Lower lobe of right lung (tissue), 2 donors: ENCODE measurements around the gene SRSF11. TPM values are rescaled to one million over a fixed set of nuclear protein-coding genes. Genes with fewer than 3 reads are reported as not detected.
"Not testable (repeated sequence)": the region's sequence is repeated elsewhere in the genome, so short reads cannot be mapped to it uniquely, and the experiment has no call there.

Source experiments
- ATAC-seq, 2 donors: fragments of 200-7000 bp; cut with Tn5 transposase; one replicate each; pipeline ENCODE4 v1.9.1; 2020 to 2022; ENCODE audit warnings: mild to moderate bottlenecking in 2 of 2, moderate library complexity in 2 of 2
- DNase-seq: peaks from one replicate; pipeline ENCODE4 v3.0.0-alpha.2; 2020
- H3K27ac ChIP-seq: fragments of 200-600 bp; one replicate; pipeline ENCODE4 v1.8.0; 2022
- H3K27me3 ChIP-seq: fragments of 200-600 bp; one replicate; pipeline ENCODE4 v1.8.0; 2022; ENCODE audit warnings: low read depth
- H3K36me3 ChIP-seq: fragments of 200-600 bp; one replicate; pipeline ENCODE4 v1.8.0; 2022; ENCODE audit warnings: mild to moderate bottlenecking
- H3K4me1 ChIP-seq: fragments of 200-600 bp; one replicate; pipeline ENCODE4 v1.8.0; 2022
- H3K4me3 ChIP-seq: fragments of 200-600 bp; one replicate; pipeline ENCODE4 v1.8.0; 2022; ENCODE audit warnings: mild to moderate bottlenecking
- H3K9me3 ChIP-seq: fragments of 200-600 bp; one replicate; pipeline ENCODE4 v1.8.0; 2022
- intact Hi-C: fragments of 100-400 bp; cut with DNase I; formaldehyde crosslinking; loops from one replicate; pipeline ENCODE4 v1.11.0; 2022
- long read RNA-seq: library from polyadenylated mRNA; unstranded; transcript quantifications from one replicate; pipeline ENCODE4 v2.0.0, GENCODE V29; 2021
- total RNA-seq: library from RNA; stranded (reverse); fragmentation: NEBNext Ultra II Directional; extraction: Animal tissue kit (Norgen Biotek cat#: 25700); gene quantifications from one replicate; pipeline ENCODE4 v1.2.1, GENCODE V29; 2021
- TF ChIP-seq, protein P1 (sequence below): fragments of 200-600 bp; IDR thresholded peaks from one replicate; pipeline ENCODE4 v1.8.0; 2022; ENCODE audit warnings: antibody characterized with exemption, mild to moderate bottlenecking
- donor health status: DM: no; HTN: yes; CAD: no; lungs with severe emphysema.

The SRSF11 gene, protein sequence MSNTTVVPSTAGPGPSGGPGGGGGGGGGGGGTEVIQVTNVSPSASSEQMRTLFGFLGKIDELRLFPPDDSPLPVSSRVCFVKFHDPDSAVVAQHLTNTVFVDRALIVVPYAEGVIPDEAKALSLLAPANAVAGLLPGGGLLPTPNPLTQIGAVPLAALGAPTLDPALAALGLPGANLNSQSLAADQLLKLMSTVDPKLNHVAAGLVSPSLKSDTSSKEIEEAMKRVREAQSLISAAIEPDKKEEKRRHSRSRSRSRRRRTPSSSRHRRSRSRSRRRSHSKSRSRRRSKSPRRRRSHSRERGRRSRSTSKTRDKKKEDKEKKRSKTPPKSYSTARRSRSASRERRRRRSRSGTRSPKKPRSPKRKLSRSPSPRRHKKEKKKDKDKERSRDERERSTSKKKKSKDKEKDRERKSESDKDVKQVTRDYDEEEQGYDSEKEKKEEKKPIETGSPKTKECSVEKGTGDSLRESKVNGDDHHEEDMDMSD
- 143 TPM for total RNA-seq
- long read RNA-seq, full-length matches to known transcripts = 13 of 164 reads
- long read RNA-seq, partial matches to known transcripts = 98 of 164 reads
- long read RNA-seq, other reads (novel, unspliced or antisense) = 53 of 164 reads

DNA sequence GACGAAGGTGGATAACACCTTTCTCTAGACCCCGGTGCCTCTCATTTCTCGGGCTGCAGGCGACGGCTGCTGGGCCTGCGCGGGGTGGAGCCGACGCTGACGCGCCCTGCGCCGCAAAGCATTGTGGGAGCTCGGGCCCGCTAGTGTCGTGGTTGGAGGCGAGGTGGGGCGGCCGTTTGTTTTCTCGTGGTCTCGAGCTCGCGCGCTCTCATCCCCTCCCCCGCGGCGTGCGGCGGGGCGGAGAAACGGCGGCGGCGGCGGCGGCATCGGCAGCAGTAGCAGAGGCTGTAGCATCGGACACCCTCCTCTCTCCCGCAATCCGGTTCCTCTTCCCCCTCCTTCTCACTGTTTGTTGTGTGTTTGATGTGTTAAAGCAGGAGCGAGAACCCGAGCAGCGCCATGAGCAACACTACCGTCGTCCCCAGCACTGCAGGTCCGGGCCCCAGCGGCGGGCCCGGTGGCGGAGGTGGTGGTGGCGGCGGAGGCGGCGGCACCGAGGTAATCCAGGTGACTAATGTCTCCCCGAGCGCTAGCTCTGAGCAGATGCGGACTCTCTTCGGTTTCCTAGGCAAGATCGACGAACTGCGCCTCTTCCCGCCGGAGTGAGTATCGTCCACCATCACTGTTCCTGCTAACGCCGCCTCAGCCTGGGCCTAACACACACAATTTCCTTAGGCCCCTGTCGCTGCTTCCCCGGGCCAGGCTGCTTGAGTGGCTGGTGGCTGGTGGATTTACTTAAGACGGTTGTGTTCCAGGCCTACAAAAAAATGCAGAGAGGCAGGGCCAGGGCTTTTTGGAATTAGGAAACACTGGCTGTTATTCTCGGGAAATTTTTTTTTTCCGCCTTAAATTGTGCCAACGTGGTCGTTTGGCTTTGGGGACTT, at the start of gene SRSF11:
Gene SRSF11, plus strand, starts transcription at position 143 of the 884 bp plus-strand sequence. Its CDS starts 257 bp downstream, at position 400.
- Histone ChIP-seq H3K27ac (peak within 1 kb of the TSS; percentile 93), H3K9me3 (no peaks in the 10 kb centered on the region), H3K36me3 (peaks cover 25% of the 10 kb centered on the region), H3K4me3 (peak within 1 kb of the TSS; percentile 68), H3K4me1 (peaks cover 38% of the 10 kb centered on the region), H3K27me3 (no peaks in the 10 kb centered on the region)
- intact Hi-C loops = no loop called here
- ATAC-seq (peak; percentile 100), DNase-seq (peak; percentile 97)
- TF ChIP-seq, protein P1, sequence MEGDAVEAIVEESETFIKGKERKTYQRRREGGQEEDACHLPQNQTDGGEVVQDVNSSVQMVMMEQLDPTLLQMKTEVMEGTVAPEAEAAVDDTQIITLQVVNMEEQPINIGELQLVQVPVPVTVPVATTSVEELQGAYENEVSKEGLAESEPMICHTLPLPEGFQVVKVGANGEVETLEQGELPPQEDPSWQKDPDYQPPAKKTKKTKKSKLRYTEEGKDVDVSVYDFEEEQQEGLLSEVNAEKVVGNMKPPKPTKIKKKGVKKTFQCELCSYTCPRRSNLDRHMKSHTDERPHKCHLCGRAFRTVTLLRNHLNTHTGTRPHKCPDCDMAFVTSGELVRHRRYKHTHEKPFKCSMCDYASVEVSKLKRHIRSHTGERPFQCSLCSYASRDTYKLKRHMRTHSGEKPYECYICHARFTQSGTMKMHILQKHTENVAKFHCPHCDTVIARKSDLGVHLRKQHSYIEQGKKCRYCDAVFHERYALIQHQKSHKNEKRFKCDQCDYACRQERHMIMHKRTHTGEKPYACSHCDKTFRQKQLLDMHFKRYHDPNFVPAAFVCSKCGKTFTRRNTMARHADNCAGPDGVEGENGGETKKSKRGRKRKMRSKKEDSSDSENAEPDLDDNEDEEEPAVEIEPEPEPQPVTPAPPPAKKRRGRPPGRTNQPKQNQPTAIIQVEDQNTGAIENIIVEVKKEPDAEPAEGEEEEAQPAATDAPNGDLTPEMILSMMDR = no peak

DNA sequence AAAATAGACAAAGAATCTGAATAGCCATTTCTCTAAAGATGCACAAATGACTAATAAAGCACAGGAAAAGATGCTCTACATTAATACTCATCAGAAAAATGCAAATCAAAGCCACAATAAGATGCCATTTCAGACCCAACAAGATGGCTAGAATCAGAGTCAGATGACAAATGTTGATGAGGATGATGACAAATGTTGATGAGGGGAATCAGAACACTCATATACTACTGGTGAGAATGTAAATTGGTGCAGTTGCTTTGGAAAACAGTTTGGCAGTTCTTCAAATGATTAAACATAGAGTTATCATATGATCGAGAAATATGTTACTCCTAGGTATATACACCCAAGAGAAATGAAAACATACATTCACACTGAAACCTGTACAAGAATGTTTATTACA, 49.7 kb upstream of the SRSF11 start:
- intact Hi-C loops = no loop called here
- Histone ChIP-seq H3K27ac (no peak overlapping the region), H3K4me1 (no peaks in the 10 kb centered on the region), H3K4me3 (no peak overlapping the region), H3K36me3 (peaks cover 22% of the 10 kb centered on the region), H3K9me3 (no peaks in the 10 kb centered on the region), H3K27me3 (no peaks in the 10 kb centered on the region)
- TF ChIP-seq, protein P1 = no peak
- no peak for ATAC-seq
- no peak for DNase-seq

DNA sequence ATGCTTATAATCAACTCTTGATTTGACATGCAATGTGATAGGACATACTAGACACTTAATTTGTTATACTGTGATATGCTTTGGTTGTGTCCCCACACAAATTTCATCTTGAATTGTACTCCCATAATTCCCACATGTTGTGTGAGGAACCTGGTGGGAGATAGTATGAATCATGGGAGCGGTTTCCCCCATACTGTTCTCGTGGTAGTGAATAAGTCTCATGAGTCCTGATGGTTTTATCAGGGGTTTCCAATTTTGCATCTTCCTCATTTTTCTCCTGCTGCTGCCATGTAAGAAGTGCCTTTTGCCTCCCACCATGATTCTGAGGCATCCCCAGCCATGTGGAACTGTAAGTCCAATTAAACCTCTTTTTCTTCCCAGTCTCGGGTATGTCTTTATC, 36.0 kb upstream of the SRSF11 start:
- H3K36me3 ChIP-seq = peaks cover 27% of the 10 kb centered on the region
- H3K4me3 ChIP-seq, H3K4me1 ChIP-seq, H3K27ac ChIP-seq, H3K9me3 ChIP-seq, H3K27me3 ChIP-seq, DNase-seq, ATAC-seq, intact Hi-C loops: not testable (repeated sequence)

DNA sequence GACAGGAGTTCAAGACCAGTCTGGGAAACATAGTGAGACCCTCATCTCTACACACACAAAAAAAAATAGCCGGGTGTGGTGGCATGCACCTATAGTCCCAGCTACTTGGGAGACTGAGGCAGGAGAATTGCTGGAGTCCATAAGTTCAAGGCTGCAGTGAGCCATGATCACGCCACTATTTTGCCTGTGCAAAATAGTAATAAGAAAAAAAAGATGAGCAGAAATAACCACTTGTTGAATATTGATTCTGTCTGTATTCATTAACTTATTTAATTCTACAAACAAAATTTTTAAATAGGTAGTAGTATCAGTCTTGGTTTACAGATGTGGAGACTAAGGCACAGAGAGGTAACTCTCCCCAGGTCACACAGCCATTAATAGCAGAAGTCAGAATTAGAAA, 32.7 kb upstream of the SRSF11 start:
- TF ChIP-seq, protein P1 = no peak
- no peak for DNase-seq
- peaks cover 18% of the 10 kb centered on the region for H3K36me3 ChIP-seq
- no peak for ATAC-seq
- H3K4me3 ChIP-seq = no peak overlapping the region
- H3K27me3 ChIP-seq = no peaks in the 10 kb centered on the region
- no peak overlapping the region for H3K27ac ChIP-seq
- H3K4me1 ChIP-seq = no peaks in the 10 kb centered on the region
- intact Hi-C loops = no loop called here
- no peaks in the 10 kb centered on the region for H3K9me3 ChIP-seq

DNA sequence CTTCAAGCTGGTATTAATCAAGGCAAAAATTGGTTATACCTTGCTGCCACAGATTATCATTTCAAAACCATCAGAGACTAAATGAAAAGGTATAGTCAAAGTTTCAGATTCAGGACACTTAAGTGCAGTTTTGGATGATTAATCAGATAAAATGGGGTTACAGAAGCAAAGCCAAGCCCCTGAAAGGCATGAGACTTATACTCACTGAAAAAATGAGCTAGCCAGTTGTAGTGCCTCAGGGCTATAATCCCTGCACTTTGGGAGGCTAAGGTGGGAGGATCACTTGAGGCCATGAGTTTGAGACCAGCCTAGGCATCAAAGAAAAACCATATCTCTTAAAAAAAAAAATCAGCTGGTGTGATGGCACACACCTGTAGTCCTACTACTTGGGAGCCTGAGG, 31.0 kb upstream of the SRSF11 start:
- TF ChIP-seq, protein P1 = no peak
- ATAC-seq = no peak
- intact Hi-C loops = no loop called here

DNA sequence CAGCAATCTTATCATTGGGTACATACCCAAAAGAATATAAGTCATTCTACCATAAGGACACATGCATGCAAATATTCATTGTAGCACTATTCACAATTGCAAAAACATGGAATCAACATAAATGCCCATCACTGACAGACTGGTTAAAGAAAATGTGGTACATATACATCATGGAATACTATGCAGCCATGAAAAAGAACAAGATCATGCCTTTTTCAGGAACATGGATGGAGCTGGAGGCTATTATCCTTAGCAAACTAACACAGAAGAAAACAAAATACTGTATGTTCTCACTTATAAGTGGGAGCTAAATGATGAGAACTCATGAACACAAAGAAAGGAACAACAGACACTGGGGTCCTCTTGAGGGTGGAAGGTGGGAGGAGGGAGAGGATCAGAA, 28.7 kb upstream of the SRSF11 start:
- intact Hi-C loops, H3K4me1 ChIP-seq, ATAC-seq: not testable (repeated sequence)

More for the DNA sequence above, 31.0 kb upstream of the SRSF11 start:
- no peaks in the 10 kb centered on the region for H3K27me3 ChIP-seq
- no peak overlapping the region for H3K4me3 ChIP-seq
- peaks cover 4% of the 10 kb centered on the region for H3K36me3 ChIP-seq
- H3K9me3 ChIP-seq = no peaks in the 10 kb centered on the region
- no peak overlapping the region for H3K27ac ChIP-seq
- DNase-seq = no peak
- H3K4me1 ChIP-seq = no peaks in the 10 kb centered on the region

More for the DNA sequence above, 28.7 kb upstream of the SRSF11 start:
- not testable (repeated sequence) for H3K4me3 ChIP-seq, H3K27ac ChIP-seq, H3K27me3 ChIP-seq, DNase-seq, H3K36me3 ChIP-seq, H3K9me3 ChIP-seq
